HG03103 (cell line): ENCODE data around the gene SLC25A48.
"Not testable (repeated sequence)": the region's sequence is repeated elsewhere in the genome, so short reads cannot be mapped to it uniquely, and the experiment has no call there.

Source experiments
- ATAC-seq: cut with Tn5 transposase; IDR thresholded peaks from one replicate; pipeline ENCODE4 v1.9.1; 2021; ENCODE audit warnings: low read depth; ENCODE audit not compliant: unreplicated experiment

The SLC25A48 gene

GRCh38 chr5:135851915-135852845 is 17.7 kb downstream of the SLC25A48 start:
- no peak for ATAC-seq

GRCh38 chr5:135857630-135858311 is 23.3 kb downstream of the SLC25A48 start:
- no peak for ATAC-seq

GRCh38 chr5:135859186-135859585 is 24.7 kb downstream of the SLC25A48 start:
- not testable (repeated sequence) for ATAC-seq

GRCh38 chr5:135859641-135860040 is 25.2 kb downstream of the SLC25A48 start:
- ATAC-seq: no peak

GRCh38 chr5:135861641-135862040 is 27.2 kb downstream of the SLC25A48 start:
- ATAC-seq: no peak

GRCh38 chr5:135862086-135862485 is 27.6 kb downstream of the SLC25A48 start:
- no peak for ATAC-seq

- ATAC-seq: no peak
Observed at GRCh38 chr5:135862744-135863143, 28.3 kb downstream of the SLC25A48 start.

GRCh38 chr5:135864503-135865435 is 30.3 kb downstream of the SLC25A48 start:
- ATAC-seq: no peak

- ATAC-seq: no peak
Observed at GRCh38 chr5:135866016-135866415, 31.6 kb downstream of the SLC25A48 start.

GRCh38 chr5:135867599-135867998 is 33.1 kb downstream of the SLC25A48 start:
- ATAC-seq: no peak

- no peak for ATAC-seq
Observed at GRCh38 chr5:135868681-135869080, 34.2 kb downstream of the SLC25A48 start.

GRCh38 chr5:135869276-135869675 is 34.8 kb downstream of the SLC25A48 start:
- ATAC-seq: no peak

GRCh38 chr5:135869935-135870334 is 35.5 kb downstream of the SLC25A48 start:
- no peak for ATAC-seq

GRCh38 chr5:135871268-135871915 is 36.9 kb downstream of the SLC25A48 start:
- ATAC-seq: no peak

- ATAC-seq: no peak
Observed at GRCh38 chr5:135873831-135874230, 39.4 kb downstream of the SLC25A48 start.

- no peak for ATAC-seq
Observed at GRCh38 chr5:135874461-135874860, 40.0 kb downstream of the SLC25A48 start.

GRCh38 chr5:135875567-135875966 is 41.1 kb downstream of the SLC25A48 start:
- no peak for ATAC-seq

GRCh38 chr5:135876146-135876545 is 41.7 kb downstream of the SLC25A48 start:
- ATAC-seq: no peak

GRCh38 chr5:135877570-135878155 is 43.2 kb downstream of the SLC25A48 start:
- no peak for ATAC-seq

- ATAC-seq: no peak
Observed at GRCh38 chr5:135878156-135878620, 43.7 kb downstream of the SLC25A48 start.
